DMS53 (cell line): ENCODE measurements around the gene NUDT16L1.

ENCODE experiments used
- DNase-seq: peaks from one replicate; lab custom pipeline; 2025; lab: John Stamatoyannopoulos, UW

NUDT16L1 gene

DNA sequence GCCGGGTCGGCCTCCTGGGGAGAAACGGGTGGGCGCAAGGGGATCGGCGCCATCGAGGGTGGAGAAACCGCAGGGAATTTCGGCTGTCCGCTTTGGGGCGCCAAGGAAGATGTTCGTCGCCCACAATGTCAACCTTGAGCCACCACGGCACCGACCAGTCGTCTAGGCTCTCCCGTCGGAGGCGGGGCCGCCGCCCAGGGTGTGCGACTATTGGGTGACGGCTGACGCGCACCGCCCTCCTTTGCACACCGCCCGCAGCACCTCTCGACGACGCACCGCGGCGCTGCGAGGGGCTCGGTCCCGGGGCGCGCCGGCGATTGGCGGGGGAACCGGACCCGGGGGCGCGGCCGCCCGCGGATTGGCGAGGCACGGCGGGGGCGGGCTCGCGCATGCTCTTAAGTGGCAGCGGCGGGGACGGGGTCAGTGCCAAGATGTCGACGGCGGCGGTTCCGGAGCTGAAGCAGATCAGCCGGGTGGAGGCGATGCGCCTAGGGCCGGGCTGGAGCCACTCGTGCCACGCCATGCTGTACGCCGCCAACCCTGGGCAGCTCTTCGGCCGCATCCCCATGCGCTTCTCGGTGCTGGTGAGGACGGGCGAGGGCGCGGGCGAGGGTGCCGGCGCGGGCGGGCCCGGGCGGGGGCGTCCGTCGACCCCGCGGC lies at the start of gene NUDT16L1:
Gene NUDT16L1 (plus strand): TSS at position 267 of the 660 bp plus-strand sequence. CDS start 165 bp downstream, at position 432.
- peak; percentile 97 for DNase-seq

DNA sequence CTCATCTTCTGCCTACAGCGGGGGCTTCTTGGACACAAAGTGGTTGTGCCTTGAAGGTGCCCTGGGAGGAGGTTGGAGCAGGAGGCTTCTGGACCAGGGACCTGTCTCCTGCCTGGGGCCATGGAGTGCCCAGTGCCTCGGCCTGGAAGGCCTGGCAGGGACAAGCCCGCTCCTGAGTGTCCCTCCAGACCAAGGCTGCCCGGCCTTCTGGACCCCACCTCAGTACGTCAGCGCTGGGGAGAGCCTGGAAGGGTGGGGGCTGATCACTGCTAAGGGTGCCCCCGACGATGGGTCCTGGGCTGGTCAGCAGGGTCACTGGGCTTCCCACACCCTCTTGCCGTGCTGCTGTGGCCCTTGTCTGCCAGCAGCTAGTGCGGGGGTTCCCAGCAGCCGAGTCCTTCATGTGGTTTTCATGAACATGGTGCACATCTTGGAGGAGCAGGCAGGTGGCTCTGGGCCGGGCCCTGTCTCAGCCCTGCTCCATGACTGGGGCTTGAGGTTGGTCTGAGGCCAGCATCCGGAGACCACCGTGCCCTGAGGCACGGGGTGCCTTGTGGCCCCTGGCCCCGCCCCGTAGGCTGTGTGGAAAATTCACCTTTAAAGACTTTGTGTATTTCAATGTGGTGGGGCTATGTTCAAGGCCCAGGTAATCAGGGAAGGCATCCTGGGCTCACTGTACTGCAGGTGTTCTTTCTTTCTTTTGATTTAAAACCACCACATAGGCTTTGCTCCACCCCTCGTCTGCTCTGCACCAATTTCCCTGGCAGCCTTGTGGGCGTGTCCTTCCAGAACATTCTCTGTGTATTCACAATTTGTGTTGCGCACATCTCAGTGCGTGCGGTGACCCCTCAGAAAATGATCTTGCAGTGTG lies 46.4 kb upstream of the NUDT16L1 start:
- no peak for DNase-seq

DNA sequence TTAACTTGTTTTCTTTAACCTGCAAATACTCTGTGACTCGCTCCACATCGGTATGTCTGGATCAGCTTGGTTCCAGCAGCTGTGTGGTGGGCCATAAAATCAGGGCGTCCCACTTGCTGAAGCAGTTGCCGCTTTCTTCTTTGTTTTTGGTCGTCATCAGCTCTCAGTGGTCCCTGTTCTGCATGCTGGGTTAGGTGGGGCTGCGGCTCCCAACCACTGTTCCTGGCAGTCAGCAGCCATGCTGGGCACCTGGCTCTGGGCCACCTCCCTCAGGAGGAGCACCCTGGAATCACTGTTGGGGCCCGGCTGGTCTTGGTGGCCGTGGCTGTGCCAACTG lies 45.8 kb upstream of the NUDT16L1 start:
- DNase-seq: no peak

DNA sequence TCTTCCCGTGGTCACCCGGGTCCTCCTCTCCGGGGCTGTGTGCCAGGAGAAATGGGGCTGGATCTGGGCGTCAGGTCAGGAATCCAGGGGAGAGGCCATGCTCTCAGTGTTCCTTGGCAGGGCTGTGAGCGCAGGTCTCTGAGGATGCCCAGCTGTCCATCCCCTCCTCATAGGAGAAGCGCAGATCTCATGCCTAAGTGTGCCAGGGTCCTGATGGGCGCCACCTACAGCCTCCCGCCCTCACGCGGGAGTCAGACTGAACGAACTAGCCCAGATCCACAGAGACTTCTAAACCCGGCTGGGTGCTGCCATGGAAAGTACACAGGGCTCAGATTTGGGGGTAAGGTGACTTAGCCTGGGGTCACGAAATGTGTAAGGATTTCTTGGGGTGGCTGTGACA lies 44.4 kb upstream of the NUDT16L1 start:
- no peak for DNase-seq

DNA sequence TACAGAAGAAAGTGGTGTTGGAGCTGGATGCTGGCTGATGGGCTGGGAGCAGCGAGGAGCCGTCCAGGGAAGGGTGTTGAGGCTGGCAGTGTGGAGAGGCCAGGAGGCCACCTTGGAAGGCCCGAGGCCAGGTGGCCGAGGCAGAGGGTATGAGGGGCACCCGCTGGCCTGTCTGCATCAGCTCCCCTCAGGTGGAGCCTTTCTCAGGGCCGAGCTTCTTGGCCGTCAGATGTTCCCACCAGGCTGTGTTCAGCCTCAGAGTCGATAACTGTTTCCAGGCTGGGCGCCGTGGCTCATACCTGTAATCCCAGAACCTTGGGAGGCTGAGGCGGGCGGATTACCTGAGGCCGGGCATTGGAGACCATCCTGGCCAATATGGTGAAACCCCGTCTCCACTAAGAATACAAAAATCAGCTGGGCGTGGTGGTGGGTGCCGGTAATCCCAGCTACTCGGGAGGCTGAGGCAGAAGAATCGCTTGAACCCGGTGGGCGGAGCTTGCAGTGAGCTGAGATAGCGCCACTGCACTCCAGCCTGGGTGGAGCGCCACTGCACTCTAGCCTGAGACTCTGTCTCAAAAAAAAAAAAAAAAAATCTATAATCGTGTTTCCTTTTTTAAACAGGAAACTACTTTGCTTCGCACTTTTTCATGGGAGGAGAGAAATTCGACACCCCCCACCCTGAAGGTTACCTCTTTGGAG lies 43.5 kb upstream of the NUDT16L1 start:
- DNase-seq: peak; percentile 43

DNA sequence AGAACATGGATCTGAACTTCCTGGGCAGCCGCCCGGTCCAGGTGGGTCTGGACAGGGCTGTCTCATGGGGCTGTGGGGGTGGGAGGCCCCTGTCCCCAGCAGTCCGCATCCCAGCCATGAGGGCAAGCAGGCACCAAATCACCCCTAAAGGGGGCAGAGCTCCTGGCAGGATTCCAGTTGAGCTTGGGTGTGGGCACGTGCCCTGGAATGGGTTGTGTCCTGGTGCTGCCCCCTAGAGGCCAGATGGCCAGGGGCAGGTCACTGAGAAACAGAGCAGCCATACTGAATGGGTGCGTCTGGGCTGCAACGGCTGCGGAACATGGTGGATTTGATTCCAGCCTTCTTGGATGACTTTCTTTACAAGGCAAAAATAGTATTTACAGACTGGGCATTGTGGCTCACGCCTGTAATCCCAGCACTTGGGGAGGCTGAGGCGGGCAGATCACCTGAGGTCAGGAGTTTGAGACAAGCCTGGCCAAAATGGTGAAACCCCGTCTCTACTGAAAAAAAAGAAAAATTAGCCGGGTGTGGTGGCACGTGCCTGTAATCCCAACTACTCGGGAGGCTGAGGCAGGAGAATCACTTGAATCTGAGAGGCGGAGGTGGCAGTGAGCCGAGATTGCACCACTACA lies 42.8 kb upstream of the NUDT16L1 start:
- peak; percentile 84 for DNase-seq

DNA sequence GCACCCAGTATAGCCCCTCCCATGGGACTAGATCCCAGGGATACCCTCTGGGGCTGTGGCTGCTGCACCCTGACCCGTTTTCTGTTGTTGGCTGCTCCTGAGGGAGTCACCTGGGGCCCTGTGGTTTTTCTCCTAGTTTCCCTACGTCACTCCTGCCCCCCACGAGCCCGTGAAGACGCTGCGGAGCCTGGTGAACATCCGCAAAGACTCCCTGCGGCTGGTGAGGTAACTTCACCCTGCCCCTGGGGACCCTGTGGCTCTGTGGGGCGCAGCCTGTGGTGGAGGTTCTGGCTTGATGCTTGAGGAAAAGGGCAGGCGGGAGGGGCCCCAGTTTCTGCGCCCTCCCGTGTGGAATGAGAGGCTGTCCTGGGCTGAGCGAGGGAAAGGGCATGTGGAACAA lies 41.5 kb upstream of the NUDT16L1 start:
- no peak for DNase-seq

DNA sequence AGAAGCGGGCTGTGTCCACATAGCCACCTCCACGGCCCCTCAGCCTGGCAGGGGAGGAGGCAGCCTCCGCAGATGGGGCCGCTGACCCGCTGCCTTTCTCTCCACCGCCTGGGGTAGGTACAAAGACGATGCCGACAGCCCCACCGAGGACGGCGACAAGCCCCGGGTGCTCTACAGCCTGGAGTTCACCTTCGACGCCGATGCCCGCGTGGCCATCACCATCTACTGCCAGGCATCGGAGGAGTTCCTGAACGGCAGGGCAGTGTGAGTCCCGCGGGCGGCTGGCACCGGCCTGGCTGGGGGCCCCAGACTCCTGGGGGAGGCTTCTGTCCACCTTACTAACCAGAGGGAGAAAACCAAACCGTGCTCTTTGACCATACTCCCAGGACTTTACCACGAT lies 40.8 kb upstream of the NUDT16L1 start:
- no peak for DNase-seq

DNA sequence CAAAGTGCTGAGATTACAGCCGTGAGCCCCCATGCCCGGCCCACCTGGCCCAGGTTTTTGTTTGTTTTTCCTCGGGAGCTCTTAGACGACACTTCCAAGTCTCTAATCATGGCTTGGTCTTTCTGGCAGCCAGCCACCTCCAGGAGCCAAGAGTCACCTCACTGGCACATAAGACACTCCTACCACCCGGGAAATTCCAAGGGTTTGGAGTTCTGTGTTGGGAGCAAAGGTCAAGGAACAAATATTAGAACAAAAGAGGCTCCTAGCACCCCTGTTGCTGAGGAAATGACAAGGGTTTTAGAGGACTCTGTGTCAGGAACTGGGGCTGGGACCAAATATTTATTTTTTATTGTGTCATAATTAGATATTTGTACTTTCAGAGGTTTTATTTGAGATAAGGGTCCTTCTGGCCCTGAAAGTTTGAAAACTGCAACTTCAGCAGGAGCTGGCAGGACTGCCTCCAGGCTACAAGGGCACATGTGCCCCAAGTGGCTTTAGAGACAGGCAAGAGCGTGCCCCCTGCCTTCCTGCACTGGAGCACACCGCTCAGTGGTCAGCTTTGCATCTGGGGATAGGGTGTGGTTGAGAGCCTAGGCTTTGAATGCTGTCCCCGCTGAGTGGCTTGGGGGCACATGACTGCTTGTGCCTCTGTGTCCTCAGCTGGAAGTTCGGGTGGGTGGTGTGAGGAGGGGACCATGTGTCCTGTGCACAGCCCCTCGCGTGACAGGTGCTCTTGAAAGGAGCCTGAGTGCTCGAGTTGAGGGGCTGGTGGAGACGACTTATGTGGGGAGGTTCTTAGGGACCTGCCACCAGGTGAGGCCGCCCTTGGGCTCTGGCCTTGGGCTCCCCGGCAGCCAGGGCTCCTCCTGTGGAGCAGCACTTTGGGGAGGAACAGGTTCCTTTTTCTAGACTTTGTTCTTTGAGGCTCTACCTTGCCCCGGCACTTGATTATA lies 39.1 kb upstream of the NUDT16L1 start:
- DNase-seq: no peak

DNA sequence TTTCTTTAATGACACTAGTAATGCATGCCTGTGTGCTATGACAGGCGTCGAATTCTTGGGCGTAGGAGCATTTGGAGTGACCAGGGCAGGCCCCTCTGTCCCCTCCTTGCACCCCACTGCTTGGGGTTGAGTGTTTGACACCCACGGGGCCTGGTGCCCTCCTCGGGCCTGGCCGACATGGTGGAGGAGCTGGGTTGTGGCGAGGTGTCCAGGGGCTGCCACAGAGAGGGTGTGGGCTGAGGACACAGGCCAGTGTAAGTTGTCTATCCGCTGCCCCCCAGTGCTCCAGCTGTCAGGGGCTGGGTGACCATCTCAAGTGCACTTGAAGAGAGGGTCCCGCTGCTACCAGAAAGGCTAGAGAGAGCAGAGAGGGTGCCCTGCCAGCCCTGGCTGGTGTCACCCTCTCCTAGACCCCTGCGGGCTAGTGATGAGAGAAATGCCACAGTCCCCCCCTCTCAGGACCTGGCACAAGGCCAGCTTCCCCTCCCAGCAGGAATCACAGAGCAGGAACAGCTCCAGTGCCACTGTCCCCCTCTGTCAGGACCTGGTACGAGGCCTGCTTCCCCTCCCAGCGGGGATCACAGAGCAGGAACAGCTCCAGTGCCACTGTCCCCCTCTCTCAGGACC lies 38.3 kb upstream of the NUDT16L1 start:
- DNase-seq: no peak

DNA sequence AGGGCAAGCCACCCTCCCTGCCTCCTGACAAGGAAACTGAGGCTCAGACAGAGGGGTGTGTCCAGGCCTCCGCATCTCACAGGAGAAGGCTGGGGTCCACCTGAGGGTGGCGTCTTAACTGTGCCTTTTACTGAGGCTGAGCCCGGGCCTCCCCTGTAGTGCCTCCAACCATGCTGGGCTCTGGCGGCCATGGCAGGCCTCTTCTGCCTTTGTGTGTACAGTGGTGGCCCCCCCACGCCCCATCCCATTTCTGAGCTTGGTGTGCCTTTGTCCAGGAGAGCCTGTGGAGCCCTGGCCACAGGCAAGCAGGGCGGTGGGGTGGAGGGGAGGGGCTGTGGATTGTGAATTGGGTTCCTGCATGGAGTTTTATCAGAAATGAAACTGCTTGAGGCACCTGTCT lies 37.6 kb upstream of the NUDT16L1 start:
- no peak for DNase-seq

DNA sequence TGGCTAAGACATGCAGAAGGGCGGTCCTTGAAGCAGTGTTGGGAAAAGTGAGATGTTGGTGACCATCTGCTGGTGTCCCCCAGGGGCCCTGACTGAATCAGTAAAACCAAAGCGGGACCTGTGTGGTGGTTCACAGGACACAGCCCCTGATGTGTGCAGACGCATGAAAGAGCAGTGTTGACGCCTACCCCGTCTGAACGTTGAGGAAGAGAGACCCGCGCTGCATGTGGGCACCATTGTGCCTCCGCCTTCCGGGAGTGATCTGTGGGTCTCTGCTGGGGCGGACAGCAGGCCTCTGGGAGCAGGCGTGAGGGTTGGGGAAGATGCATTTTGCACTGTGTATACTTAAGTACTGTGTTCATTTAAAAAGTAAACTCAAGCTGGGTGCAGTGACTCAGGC lies 37.1 kb upstream of the NUDT16L1 start:
- DNase-seq: no peak

DNA sequence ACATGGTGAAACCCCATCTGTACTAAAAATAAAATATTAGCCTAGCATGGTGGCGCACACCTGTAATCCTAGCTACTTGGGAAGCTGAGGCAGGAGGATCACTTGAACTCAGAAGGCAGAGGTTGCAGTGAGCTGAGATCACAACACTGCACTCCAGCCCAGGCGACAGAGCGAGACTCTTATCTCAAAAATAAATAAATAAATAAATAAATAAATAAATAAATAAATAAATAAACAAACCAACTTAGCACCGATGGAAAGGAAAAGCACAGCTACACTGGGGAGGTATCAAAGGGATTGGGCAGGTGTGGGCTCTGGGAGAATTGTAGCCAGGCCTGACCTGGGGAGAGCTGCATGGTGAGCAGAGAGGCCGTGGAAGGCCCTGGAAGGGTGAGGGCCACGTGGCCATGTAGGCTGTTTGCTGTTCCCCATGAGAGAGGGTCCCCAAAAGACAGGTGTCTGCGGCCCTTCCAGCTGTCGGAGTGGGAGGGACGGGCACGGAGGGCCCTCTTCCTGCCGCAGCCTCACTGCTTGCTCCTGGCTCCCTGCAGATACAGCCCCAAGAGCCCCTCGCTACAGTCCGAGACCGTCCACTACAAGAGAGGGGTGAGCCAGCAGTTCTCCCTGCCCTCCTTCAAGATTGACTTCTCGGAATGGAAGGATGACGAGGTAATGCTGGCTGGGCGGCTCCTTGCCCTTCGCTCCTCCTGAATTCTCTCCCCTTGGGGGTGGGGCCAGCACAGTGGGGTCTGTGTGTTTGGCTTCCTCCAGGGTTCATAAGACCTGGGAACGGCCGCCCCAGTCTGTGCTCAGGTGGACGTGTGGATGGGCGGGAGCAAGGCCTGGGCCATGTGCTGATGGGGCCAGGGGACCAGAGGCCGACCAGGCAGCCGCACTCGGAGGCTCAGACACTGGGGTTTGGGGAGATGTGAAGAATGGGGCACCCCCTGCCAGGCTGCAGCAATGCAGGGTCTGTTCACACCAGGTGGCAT lies 36.4 kb upstream of the NUDT16L1 start:
- no peak for DNase-seq

DNA sequence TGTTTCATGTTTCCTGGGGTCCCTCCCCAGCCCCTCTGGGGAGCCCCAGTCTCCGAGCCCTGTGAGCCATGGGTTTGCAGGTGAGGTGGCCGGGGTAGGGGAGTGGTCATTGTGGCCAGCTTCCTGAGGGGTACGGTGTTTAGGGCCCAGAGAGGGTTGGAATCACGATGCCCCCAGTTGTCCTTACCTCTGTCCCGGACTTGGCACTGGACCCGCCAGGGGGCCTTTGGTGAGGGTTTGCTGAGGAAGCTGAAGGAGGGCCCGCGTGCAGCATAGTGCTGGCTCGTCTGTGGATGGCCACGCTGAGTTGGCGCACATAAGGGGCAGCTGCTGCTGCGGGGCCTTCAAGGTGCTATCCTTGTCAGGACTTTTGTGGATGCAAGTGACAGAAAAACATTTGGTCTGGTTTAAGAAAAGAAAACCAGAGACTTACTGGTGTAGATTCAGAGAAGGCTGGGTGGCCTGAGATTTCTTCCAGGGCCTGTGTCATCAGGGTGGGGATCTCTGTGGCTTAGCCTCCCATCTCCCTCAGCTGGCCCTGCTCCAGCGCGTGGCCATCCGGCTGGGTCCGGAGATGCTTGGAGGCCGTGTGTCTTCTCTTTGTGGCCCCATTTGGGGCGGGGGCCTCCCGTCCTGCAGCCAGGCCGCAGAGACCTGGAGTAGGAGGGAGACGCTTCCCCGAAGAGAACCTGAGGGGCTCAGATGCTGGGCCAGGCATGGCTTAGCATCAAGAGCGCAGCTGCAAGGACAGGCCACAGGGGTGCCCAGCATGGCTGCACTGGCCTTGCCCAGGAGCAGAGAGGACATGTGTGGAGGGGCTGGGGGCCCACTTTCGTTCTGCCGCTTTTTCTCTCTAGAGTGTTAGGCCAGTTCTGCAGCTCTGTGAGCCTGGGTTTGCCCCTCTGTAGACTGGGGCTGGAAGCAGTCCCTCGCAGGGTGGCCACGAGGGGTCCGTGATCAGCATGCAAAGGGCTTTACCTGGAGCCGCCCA lies 33.7 kb upstream of the NUDT16L1 start:
- no peak for DNase-seq

DNA sequence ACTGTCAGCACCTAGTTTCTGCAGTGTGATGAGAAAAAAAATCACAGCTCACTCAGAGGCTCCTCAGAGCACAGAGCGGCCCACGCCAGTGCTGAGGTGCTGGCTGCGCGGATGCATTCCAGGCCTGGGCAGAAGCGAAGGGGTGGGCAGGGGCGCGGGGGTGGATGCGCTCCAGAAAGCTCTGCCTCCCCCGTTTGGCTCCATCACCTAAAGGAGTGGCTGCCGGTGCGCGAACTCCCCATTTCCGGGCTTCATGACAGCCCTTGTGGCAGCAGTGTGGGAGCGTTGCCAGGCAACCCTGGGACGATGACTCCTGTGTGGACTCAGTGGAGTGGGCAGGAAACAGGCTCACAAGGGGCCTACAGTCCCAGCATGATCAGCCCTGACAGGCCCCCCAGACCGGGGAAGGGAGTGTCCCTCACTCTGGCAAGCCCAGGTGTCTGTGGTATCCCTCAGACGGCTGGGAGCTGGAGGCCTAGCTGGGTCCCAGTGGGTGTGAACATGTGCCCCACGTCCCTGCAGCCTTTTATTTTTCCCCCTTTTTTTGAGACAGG lies 32.8 kb upstream of the NUDT16L1 start:
- peak; percentile 34 for DNase-seq

DNA sequence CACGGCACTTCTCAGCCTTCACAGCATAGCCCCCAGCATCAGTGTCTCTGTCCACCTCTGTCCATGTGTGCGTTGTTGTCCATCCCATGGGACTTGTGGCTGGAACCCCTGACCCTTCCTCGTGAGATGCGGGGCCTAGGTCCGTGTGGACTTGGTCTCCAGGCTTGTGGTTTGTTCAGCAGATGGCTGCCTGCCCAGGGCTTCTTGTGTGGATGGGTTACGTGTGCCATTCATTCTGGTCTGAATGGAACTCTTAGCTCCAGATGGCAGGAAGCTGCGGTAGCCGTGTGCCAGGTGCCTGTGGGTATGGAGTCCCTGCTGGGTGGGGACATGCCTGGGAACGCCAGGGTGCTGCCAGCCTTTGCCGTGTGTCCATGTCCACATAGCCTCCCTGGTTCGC lies 31.7 kb upstream of the NUDT16L1 start:
- DNase-seq: no peak

DNA sequence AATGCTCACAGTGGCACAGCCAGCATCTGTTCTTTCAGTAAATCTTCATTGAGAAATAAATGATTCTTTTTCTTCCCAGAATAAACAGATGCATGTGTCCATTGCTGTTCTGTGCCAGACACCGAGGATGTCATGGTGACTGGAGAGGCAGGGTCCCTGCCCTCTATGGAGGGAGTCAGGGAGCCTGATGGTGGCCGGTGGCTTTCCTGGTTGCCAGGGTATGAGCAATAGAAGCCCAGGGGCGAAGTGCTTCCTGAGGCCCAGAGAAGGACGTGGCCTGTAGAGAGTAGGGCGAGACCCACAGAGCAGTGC lies 29.9 kb upstream of the NUDT16L1 start:
- no peak for DNase-seq

DNA sequence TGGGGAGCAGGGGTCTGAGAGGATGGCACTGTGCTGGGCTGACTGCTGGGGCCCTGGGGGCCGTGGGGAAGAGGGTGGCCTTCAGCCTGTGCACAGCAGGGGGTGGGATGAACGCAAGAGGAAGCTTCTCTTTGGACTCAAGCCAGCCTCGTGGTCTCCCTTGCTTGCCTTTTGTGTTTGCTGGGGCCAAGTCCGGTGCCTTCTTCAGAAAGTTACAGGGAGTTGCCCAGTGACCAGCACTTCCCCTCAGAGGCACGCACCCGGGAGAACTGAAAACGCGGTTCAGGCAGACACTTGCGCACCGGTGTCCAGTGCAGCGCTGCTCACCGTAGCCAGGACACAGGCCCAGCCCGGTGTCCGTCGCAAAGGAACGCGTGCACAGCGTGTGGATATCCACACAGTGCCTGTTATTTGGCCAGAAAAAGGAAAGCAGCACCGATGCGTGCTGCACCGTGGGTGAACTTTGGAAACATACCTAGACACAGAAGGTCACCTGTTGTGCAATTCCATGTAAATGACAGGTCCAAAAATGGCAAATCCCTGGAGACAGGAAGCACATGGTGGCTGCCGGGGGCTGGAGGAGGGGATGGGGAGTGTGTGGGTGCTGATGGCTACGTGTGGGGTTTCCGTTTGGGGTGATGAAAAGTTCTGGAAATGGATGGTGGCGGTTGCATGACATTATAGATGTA lies 29.4 kb upstream of the NUDT16L1 start:
- no peak for DNase-seq
